GM18511 (cell line): ENCODE measurements around the gene MSTO1.
"Not testable (repeated sequence)": the region's sequence is repeated elsewhere in the genome, so short reads cannot be mapped to it uniquely, and the experiment has no call there.

ENCODE experiments used
- ATAC-seq: cut with Tn5 transposase; IDR thresholded peaks from one replicate; pipeline ENCODE4 v1.9.1; 2021; ENCODE audit warnings: mild to moderate bottlenecking, moderate library complexity; ENCODE audit not compliant: unreplicated experiment

Gene MSTO1

DNA sequence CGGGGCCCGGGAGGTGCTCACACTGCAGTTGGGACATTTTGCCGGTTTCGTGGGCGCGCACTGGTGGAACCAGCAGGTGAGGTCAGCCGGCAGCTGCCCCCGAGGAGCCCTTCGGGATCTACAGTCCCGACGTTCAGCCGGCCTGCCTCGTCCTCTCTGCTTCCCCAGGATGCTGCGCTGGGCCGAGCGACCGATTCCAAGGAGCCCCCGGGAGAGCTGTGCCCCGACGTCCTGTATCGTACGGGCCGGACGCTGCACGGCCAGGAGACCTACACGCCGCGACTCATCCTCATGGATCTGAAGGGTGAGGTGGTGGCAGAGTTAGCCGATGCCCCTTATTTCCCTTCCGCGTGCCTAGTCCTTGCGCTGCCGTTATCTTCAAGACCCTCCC lies 234 bp downstream of the MSTO1 start:
- ATAC-seq = peak; percentile 35

DNA sequence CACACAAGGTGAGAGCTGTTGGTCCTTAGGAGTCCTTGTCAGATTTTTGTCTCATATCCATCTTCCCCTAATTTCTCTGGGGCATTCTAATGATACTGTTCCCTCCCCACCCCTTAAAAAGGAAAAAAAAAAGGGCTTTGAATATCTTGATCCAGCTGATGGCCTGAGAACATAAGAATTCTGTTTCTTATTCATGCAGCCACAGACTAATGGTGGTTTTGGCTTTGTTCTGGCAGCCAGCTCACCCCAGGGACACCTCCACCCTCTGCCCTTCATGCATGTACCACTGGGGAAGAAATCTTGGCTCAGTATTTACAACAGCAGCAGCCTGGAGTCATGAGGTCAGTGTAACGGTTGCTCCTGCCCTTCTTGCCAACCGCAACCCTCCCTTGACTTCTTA lies 3.2 kb downstream of the MSTO1 start:
- not testable (repeated sequence) for ATAC-seq

- no peak for ATAC-seq
Measured at GRCh38 chr1:155622191-155622590, 12.2 kb downstream of the MSTO1 start.

DNA sequence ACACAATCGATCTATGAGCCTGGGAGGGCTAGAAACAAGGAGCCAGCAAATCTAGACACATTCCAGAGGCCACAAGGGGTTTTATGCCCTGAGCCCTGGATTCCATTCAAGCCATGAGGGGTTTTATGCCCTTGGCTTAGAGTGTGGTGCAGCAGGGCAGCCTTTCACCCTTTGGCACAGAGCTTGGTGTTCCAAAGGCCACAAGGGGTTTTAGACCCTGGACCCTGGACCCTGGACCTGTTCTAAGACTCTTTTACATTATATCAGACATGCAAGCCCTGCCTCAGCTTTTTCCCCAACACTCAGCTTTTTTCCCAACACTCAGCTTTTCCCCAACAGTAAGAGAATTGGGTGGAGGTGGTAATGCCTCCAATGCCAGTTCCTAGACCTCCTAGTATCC lies 13.3 kb downstream of the MSTO1 start:
- ATAC-seq = no peak

- not testable (repeated sequence) for ATAC-seq
Measured at GRCh38 chr1:155626428-155626827, 16.4 kb downstream of the MSTO1 start.

DNA sequence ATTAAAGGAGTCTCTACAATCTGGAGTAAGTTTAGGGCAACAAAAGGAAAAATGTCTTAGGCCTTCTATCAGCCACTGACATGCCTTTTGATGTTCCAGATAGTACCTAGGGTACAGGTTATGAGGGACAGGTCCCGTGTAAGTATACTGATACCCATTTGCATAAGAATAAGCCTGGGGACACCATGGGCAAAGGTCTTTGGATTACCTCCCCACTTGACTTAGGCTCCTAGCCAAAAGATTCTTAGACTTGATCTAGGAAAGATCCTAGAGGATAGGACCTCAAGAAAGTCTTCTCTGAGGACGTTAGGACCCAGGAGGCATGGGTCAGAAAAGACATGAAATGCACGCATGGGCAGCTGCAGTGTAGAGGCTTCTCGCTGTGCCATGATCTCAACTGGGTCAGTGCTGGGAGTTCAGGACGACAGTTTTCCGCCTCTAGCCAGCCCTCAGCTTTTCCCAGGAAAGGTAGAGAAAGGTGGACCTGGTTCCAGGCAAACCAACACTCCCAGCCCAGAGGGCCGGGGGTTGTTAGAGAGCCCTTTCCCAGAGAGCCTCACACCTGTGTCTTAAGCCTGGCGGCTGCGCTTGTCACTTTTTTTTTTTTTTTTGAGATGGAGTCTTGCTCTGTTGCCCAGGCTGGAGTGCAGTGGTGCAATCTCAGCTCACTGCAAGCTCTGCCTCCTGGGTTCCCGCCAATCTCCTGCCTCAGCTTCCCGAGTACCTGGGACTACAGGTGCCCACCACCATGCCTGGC lies 26.6 kb downstream of the MSTO1 start:
- no peak for ATAC-seq

GRCh38 chr1:155640367-155640766 lies 30.3 kb downstream of the MSTO1 start:
- ATAC-seq = no peak

GRCh38 chr1:155642559-155643180 lies 32.7 kb downstream of the MSTO1 start:
- ATAC-seq = not testable (repeated sequence)

DNA sequence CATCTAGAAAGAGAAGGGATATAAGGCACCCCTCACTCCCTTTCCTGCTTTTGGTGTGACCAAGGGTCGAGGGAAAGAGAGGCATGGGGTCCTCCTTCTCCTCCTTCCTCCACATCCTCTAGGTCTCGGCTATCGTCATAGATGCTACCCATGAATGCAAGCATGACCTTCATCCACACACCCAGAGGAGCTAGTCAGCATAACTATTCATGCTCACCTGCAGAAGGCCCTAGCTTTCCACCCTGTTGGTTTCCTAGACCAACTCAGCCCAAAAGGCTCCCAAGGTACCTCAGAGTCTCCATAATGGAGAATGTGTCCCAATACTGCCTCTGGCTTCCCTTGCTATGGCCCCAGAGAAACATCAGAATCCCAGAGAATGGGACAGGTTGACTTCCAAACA lies 33.2 kb downstream of the MSTO1 start:
- ATAC-seq = no peak

- no peak for ATAC-seq
Measured at GRCh38 chr1:155645034-155645598, 35.1 kb downstream of the MSTO1 start.

- ATAC-seq = no peak
Measured at GRCh38 chr1:155645648-155646047, 35.6 kb downstream of the MSTO1 start.

DNA sequence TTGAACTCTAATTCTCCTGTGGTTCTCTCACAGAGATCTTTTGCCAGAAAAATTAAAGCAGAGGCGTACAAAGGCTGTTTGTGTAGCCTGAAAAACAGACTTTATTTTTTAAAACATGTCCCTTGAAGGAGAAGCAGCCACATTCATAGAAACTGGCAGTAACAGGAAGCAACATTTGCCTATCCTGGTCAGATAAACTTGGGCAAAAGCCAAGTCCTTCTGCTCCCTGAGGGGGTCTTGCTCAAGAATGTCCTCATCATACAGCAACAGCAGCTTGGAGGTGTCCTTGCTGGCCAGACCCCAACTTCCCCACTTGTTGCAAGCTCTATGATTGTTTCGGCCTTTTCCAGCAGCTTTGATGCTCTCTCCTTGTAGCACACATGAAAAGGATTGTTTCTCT lies 36.3 kb downstream of the MSTO1 start:
- no peak for ATAC-seq

DNA sequence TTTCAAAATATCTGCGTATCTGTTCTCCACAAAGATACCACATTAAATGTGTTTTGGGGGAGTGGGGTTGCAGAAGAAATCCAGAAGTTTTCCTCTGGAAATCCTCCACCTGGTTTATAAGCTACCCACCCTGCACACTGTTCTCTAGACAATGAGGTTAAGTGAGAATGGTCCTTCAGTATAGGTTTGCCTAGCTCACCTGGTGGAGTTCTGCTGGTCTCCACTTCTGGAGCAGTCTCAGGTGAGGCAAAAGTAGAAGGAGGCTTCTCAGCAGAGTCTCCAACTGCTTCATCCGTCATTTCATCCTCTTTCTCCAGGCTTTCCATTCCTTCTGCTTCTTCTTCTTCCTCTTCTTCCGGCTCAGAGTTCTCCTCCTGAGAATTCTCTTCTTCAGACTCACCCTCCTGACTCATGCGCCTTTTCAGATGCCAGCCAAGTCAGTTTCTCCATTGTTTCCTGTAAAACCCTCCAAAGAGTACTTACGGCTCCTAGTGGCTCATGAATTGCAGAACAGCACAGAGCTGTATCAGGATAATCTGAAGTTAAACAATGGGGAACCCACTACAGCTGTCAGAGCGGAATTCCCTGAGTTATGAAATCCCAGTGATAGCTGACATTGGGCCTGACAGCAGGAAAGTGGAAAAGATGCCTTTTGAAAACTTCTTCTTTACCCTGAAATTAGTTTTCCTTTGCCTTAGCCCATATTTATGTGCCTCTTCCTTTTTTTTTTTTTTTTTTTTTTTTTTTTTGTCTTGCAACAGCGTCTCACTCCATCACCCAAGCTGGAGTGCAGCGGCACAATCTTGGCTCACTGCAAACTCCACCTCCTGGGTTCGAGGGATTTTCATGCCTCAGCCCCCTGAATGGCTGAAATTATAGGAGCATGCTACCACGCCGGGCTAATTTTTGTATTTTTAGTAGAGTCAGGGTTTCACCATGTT lies 38.5 kb downstream of the MSTO1 start:
- ATAC-seq = no peak

GRCh38 chr1:155649676-155650075 lies 39.7 kb downstream of the MSTO1 start:
- ATAC-seq = no peak

DNA sequence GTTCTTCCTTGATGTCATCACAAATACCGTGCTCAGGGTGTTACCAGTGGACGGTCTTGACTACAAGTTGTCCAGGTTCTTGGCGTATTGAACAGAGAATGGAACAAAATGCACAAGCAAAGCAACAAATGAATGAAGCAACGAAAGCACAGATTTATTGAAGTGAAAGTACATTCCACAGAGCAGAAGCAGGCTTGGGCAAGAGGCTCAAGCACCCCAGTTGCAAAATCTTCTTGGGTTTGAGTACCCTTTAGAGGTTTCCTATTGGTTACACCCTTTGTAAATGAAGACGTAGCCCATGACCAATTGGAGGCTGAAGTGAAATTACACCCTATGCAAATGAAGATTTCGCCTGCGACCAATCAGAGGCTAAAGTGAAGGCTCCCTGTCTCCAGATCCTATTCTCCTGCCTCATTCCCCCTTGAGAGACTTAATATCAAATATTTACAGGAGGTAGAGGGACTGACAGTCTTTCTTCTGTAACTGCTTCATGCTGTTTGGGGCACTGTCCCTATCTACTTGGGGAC lies 40.3 kb downstream of the MSTO1 start:
- no peak for ATAC-seq

GRCh38 chr1:155651861-155652661 lies 42.0 kb downstream of the MSTO1 start:
- ATAC-seq = no peak

DNA sequence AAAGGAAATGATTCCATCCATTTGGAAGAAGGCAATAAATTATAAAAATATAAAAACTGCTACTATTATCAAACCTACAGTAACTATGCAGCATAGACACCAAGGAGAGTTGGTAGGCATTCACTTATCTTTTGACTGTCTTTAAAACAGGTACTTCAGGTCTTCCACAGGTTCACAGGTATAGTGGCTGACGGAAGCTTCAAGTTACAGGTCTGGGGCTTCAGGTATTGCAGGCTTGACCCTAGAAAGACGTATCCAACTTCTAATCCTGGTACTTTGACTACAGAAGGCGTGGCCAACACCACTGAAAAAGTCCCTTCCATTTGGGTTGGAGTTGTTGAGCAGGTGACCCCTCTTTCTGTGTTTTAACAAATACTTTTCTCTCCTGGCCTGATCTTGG lies 42.9 kb downstream of the MSTO1 start:
- no peak for ATAC-seq

DNA sequence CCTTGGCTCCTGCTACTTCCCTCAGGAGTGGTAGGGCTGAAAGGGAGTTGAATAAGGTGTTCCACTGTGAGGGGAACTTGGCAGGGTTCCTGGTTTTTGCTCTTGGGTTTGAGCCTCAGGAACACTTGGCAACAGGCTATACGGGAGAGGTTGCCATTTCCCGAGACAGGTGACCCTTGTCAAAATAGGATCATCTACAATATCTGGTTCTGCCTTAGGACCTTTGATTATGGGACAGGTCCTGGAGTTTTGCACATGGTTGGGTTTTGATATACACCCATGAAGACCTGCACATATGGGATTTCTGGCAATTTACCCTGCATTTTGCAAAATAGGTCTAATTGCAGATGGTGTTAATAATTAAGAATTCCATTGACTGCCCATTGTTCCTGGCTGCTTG lies 47.4 kb downstream of the MSTO1 start:
- ATAC-seq = no peak

DNA sequence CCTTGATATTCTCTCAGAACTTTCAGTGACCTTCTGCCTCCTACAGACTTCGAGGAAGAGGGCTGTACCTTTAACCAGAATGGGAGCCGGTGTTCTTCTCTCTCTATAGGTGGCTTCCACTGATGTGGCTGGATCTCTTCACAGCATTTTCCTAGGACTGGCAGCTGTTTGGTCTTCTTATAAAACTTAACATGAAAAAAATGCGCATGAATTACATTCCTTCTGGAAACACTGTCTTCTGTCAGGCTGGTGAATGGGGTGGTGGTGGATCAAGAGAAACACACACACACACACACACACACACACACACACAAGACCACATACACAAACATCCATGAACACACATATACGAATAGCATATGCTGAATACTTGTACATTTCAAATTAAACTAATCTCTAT lies 51.2 kb downstream of the MSTO1 start:
- ATAC-seq = not testable (repeated sequence)
